GM21447 (cell line): Measurements from ENCODE around the gene AUTS2.
A peak's percentile ranks its signal among the peaks of the same experiment; 100 is the strongest.

Source experiments
- ATAC-seq: cut with Tn5 transposase; IDR thresholded peaks from one replicate; pipeline ENCODE4 v1.9.1; 2021; ENCODE audit not compliant: unreplicated experiment

The AUTS2 gene

GRCh38 chr7:70693321-70693685 is 1095.0 kb downstream of the AUTS2 start:
- ATAC-seq = no peak

- peak; percentile 66 for ATAC-seq
Observed at GRCh38 chr7:70693686-70694433, 1095.6 kb downstream of the AUTS2 start.

- peak; percentile 37 for ATAC-seq
Observed at GRCh38 chr7:70694434-70694970, 1096.2 kb downstream of the AUTS2 start.

- ATAC-seq = no peak
Observed at GRCh38 chr7:70694971-70695794, 1096.9 kb downstream of the AUTS2 start.

GRCh38 chr7:70695795-70696083 is 1097.5 kb downstream of the AUTS2 start:
- ATAC-seq = no peak

- ATAC-seq = no peak
Observed at GRCh38 chr7:70696201-70696754, 1098.0 kb downstream of the AUTS2 start.

GRCh38 chr7:70698219-70698832 is 1100.1 kb downstream of the AUTS2 start:
- ATAC-seq = no peak

GRCh38 chr7:70699271-70699670 is 1101.0 kb downstream of the AUTS2 start:
- ATAC-seq = no peak

GRCh38 chr7:70700055-70700940 is 1102.0 kb downstream of the AUTS2 start:
- ATAC-seq = no peak

- no peak for ATAC-seq
Observed at GRCh38 chr7:70700941-70701425, 1102.7 kb downstream of the AUTS2 start.

- no peak for ATAC-seq
Observed at GRCh38 chr7:70701477-70701876, 1103.2 kb downstream of the AUTS2 start.

- ATAC-seq = no peak
Observed at GRCh38 chr7:70701991-70702390, 1103.7 kb downstream of the AUTS2 start.

GRCh38 chr7:70703785-70704184 is 1105.5 kb downstream of the AUTS2 start:
- ATAC-seq = no peak

- no peak for ATAC-seq
Observed at GRCh38 chr7:70704831-70705346, 1106.6 kb downstream of the AUTS2 start.

GRCh38 chr7:70706204-70706603 is 1107.9 kb downstream of the AUTS2 start:
- no peak for ATAC-seq

- ATAC-seq = no peak
Observed at GRCh38 chr7:70706698-70707097, 1108.4 kb downstream of the AUTS2 start.

GRCh38 chr7:70707823-70708243 is 1109.6 kb downstream of the AUTS2 start:
- ATAC-seq = no peak

GRCh38 chr7:70710011-70710480 is 1111.8 kb downstream of the AUTS2 start:
- no peak for ATAC-seq

- no peak for ATAC-seq
Observed at GRCh38 chr7:70710651-70711050, 1112.4 kb downstream of the AUTS2 start.

GRCh38 chr7:70711452-70711851 is 1113.2 kb downstream of the AUTS2 start:
- no peak for ATAC-seq
